ENCODE results near the gene RHBDD2. TPM values are rescaled to one million over a fixed set of nuclear protein-coding genes. Genes with fewer than 3 reads are reported as not detected.
"Not testable (repeated sequence)": the region's sequence is repeated elsewhere in the genome, so short reads cannot be mapped to it uniquely, and the experiment has no call there.

The RHBDD2 gene
- polyA plus RNA-seq, 3 donors, result 23.4 to 53.5 (median 43.4) TPM

GRCh38 chr7:75911186-75911585 is 32.4 kb downstream of the RHBDD2 start:
- 57 to 74% (median 69%) methylated on average over 12 of the region's 12 CpGs for WGBS, 3 donors

GRCh38 chr7:75913437-75913836 is 34.6 kb downstream of the RHBDD2 start:
- no peak overlapping the region for H3K27ac ChIP-seq (ENCODE audit: low read depth, low read length)
- WGBS, 3 donors, result 97 to 99% (median 98%) methylated on average over 6 of the region's 6 CpGs

More at GRCh38 chr7:75911186-75911585, 32.4 kb downstream of the RHBDD2 start:
- H3K27ac ChIP-seq (ENCODE audit: low read depth, low read length), result not testable (repeated sequence)

GRCh38 chr7:75914169-75914654 is 35.4 kb downstream of the RHBDD2 start:
- 29 to 42% (median 35%) methylated on average over 18 of the region's 18 CpGs for WGBS, 3 donors
- no peak overlapping the region for H3K27ac ChIP-seq (ENCODE audit: low read depth, low read length)

- WGBS, 3 donors, result 0% methylated on average over 75 to 82 of the region's 82 CpGs
- no peak within 1 kb of the TSS for H3K27ac ChIP-seq (ENCODE audit: low read depth, low read length)
Measured at GRCh38 chr7:75914655-75915415, 36.0 kb downstream of the RHBDD2 start, which contains the start of gene POR. Gene POR, plus strand, starts transcription at chr7:75915155. Its CDS starts 38,847 bp downstream, at chr7:75954002.

- WGBS, 3 donors, result 0 to 2% (median 0%) methylated on average over 32 of the region's 32 CpGs
- no peak overlapping the region for H3K27ac ChIP-seq (ENCODE audit: low read depth, low read length)
Measured at GRCh38 chr7:75915416-75916156, 36.8 kb downstream of the RHBDD2 start.

DNA sequence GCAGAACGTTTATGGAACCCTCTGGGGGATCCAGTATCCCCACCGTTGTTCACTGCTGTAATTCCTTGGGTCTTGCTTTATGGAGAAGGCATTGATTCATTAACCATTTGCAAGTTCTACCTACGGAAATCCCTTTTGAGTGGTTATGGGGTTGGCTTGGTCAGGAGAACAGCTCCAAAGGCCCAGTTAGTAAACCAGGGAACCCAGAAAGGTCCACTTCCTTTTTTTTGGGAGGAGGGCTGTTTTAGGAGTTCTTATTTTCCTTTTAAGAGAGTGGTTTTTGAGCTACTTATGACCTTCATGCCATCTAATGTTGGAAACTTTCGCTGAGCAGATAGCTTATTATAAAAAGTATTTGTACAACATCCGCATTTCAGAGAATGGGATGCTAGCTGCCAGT is 37.4 kb downstream of the RHBDD2 start:
- H3K27ac ChIP-seq (ENCODE audit: low read depth, low read length), result no peak overlapping the region
- 59 to 66% (median 60%) methylated on average over 5 of the region's 5 CpGs for WGBS, 3 donors

DNA sequence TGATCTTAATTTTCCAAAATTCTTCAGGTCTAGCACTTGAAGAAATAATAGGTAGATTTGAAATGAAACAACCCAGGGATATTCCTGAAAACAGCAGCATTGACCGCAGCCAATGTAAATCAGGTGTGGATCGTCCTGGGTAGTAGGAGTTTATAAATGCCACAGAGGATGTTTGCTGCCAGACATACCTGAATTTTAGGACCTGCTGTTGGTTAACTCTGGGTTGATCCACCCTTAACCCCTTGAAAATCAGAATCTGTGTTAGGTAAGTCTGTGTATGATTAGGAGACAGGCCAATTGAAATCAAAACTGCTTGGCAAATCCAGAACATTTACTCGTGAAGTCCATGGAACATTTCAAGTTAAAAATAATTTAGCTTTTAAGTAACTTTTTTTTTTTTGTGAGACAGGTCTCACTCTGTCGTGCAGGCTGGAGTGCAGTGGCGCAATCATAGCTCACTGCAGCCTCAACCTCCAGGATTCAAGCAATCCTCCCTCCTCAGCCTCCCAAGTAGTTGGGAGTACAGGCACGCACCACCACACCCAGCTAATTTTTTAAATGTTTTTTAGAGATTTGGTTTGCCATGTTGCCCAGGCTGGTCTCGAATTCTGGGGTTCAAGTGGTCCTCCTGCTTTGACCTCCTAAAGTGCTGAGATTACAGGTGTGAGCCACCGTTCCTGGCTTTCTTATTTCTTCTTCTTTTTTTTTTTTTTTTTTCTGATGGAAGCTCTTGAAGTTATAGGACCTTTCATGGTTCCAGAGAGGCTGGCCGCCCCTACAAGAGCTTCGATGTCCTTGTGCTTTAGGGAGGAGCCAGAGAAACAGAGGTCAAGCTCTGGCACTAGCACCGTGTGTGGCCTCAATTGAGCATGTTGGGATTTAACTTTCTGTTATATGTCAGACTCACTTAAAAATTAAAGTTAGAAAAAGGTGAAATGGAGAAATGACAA is 38.1 kb downstream of the RHBDD2 start:
- 82 to 89% (median 83%) methylated on average over 11 of the region's 11 CpGs for WGBS, 3 donors
- H3K27ac ChIP-seq (ENCODE audit: low read depth, low read length), result no peak overlapping the region

DNA sequence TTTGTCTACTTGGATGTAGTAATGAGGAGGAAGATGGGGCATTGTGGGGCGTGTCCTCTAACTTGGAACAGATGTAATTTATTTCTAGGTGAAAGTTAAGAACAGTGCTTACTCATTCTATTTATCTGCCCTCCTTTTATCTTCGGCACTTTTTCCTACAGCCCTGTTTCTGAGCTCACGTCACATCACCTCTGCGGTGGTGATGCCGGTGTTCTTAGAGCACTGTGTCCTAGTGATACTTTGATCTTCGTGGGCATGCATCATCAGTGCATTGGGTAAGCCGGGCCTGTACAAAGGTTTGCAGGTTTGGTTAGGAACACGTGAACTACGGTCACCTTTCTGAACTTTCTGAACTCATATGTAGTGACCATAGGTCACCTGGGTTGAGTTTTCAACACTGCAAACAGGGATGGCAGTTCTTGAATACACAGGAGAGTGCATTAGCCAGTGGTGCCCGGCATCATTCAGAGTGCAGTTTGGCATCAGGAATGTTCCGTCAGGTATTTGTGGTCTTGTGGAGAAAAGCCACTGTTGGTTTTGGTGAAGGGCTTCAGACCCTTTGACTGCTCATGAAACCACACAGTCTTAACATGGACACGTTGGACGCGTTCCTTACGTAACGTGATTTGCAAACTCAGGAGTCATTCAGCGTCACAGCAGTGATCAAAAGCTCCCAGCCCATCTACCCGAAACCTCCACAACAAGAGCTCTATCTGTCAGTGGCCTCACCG is 41.8 kb downstream of the RHBDD2 start:
- H3K27ac ChIP-seq (ENCODE audit: low read depth, low read length), result no peak overlapping the region
- WGBS, 3 donors, result 83 to 89% (median 85%) methylated on average over 19 of the region's 19 CpGs

DNA sequence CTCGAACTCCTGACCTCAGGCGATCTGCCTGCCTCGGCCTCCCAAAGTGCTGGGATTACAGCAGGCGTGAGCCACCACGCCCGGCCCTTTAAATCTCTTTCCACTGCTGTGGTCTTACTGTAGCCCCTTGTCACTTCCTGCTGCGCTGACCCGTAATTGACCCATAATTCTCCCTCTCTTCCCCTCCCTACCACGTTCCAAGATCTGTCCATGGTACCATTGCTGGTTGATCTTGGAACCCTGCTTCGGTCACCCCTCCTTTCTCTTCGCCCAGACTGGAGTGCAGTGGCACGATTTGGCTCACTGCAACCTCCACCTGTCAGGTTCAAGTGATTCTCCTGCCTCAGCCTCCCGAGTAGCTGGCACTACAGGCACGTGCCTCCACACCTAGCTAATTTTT is 42.6 kb downstream of the RHBDD2 start:
- H3K27ac ChIP-seq (ENCODE audit: low read depth, low read length), result no peak overlapping the region
- 80 to 90% (median 81%) methylated on average over 14 of the region's 14 CpGs for WGBS, 3 donors

GRCh38 chr7:75922966-75923603 is 44.3 kb downstream of the RHBDD2 start:
- no peak overlapping the region for H3K27ac ChIP-seq (ENCODE audit: low read depth, low read length)
- WGBS, 3 donors, result 82 to 86% (median 86%) methylated on average over 9 of the region's 9 CpGs

GRCh38 chr7:75924256-75924655 is 45.4 kb downstream of the RHBDD2 start:
- WGBS, 3 donors, result 89 to 98% (median 94%) methylated on average over 2 of the region's 2 CpGs
- no peak overlapping the region for H3K27ac ChIP-seq (ENCODE audit: low read depth, low read length)

DNA sequence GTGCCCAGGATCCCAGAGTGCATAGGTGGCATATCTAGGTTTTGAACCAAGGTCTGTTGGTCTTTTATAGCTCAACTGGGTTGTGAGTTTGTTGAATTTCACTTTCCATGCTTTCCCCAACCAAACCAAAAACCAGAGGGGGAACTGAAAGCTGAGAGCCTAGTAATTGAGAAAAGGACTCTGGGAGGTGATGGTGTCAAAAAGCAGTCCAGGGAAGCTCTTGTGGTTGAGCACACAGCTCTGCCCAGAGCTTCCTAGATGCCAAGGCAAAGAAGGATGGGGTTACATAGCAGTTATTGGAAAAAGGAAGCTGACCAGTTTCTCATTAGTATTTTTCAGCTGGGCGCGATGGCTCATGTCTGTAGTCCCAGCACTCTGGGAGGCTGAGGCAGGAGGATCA is 46.1 kb downstream of the RHBDD2 start:
- no peak overlapping the region for H3K27ac ChIP-seq (ENCODE audit: low read depth, low read length)
- WGBS, 3 donors, result 84 to 95% (median 92%) methylated on average over 2 of the region's 2 CpGs

- no peak overlapping the region for H3K27ac ChIP-seq (ENCODE audit: low read depth, low read length)
- 79 to 85% (median 81%) methylated on average over 10 of the region's 10 CpGs for WGBS, 3 donors
Measured at GRCh38 chr7:75925717-75926435, 47.0 kb downstream of the RHBDD2 start.

DNA sequence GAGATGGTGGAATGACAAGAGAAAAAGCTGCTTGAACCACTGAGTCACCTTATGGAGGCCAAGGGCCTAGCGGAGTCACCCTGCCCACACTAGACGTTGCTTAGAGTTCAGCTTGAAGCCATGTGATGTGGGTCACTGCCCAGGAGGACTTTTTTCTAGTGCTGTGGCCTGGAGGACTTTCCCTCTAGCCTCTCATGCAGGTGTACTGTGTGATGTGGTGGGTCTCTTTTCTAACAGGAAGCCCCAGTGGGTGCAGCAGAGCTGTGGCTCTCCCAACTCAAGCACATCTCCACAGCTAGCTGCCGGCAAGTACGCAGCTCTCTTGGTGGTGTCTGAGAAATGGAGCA is 49.7 kb downstream of the RHBDD2 start:
- no peak overlapping the region for H3K27ac ChIP-seq (ENCODE audit: low read depth, low read length)
- WGBS, 3 donors, result 86 to 93% (median 91%) methylated on average over 4 of the region's 4 CpGs

- H3K27ac ChIP-seq (ENCODE audit: low read depth, low read length), result no peak overlapping the region
- WGBS, 3 donors, result 62 to 69% (median 65%) methylated on average over 5 of the region's 5 CpGs
Measured at GRCh38 chr7:75931680-75932079, 52.8 kb downstream of the RHBDD2 start.

DNA sequence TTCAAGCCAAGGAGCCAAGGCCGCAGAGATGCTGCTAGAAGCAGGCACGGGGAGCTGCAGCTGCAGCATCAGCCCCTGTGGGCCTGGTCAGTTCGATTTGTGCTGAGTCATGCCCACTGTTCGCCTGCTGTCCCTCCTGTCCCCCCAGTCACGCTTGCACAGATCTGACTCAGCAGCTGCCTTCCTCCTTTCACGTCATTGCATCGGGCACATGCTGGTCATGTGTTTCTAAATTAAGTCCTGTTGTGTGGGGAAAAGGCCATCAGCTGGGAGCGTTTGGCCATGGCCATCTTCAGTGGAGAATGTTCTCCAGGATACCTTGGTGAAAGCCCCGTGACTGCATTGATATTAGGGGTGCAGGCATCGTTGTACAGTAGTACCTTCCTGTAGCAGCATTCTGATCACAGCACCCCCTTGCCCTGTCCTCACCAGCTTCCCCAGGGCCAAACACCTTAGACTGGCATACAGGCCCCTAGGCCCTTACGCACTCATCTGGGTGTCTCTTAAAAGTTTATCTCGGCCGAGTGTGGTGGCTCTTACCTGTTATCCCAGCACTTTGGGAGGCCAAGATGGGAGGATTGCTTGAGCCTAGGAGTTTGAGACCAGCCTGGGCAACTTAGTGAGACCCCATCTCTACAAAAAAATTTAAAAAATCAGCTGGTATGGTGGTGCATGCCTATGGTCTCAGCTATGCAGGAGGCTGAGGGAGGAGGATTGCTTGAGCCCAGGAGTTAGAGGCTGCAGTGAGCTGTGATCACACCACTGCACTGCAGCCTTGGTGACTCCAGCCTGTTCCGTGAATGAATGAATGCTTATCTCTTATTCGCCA is 59.3 kb downstream of the RHBDD2 start:
- WGBS, 3 donors, result 66 to 78% (median 75%) methylated on average over 15 of the region's 15 CpGs
- no peak overlapping the region for H3K27ac ChIP-seq (ENCODE audit: low read depth, low read length)

Measured in adipose tissue (tissue), 3 donors.